Choroid plexus epithelial cell (primary cell): ENCODE measurements around the gene HMG20B.
"Not testable (repeated sequence)": the region's sequence is repeated elsewhere in the genome, so short reads cannot be mapped to it uniquely, and the experiment has no call there.

Experiments used
- DNase-seq: peaks from one replicate; pipeline ENCODE4 v3.0.0-alpha.2; 2010; ENCODE audit warnings: low read depth
- H3K4me3 ChIP-seq: 2 replicates; pipeline ENCODE4 v1.5.1; 2011; ENCODE audit warnings: low read depth, mild to moderate bottlenecking, control low read depth, low read length, moderate library complexity
- TF ChIP-seq, protein P1 (sequence below): conservative IDR thresholded peaks from 2 replicates; pipeline ENCODE4 v1.5.1; 2011; ENCODE audit warnings: low read depth, mild to moderate bottlenecking, control low read depth, inconsistent platforms, low read length, moderate library complexity

HMG20B gene

GRCh38 chr19:3555653-3556422 lies 16.9 kb upstream of the HMG20B start:
- DNase-seq: no peak

GRCh38 chr19:3556423-3556977 lies 16.2 kb upstream of the HMG20B start:
- peak overlapping the region; percentile 88 for H3K4me3 ChIP-seq
- no peak for DNase-seq
- TF ChIP-seq, protein P1, sequence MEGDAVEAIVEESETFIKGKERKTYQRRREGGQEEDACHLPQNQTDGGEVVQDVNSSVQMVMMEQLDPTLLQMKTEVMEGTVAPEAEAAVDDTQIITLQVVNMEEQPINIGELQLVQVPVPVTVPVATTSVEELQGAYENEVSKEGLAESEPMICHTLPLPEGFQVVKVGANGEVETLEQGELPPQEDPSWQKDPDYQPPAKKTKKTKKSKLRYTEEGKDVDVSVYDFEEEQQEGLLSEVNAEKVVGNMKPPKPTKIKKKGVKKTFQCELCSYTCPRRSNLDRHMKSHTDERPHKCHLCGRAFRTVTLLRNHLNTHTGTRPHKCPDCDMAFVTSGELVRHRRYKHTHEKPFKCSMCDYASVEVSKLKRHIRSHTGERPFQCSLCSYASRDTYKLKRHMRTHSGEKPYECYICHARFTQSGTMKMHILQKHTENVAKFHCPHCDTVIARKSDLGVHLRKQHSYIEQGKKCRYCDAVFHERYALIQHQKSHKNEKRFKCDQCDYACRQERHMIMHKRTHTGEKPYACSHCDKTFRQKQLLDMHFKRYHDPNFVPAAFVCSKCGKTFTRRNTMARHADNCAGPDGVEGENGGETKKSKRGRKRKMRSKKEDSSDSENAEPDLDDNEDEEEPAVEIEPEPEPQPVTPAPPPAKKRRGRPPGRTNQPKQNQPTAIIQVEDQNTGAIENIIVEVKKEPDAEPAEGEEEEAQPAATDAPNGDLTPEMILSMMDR: no peak

More at GRCh38 chr19:3555653-3556422, 16.9 kb upstream of the HMG20B start:
- peak overlapping the region; percentile 88 for H3K4me3 ChIP-seq
- TF ChIP-seq, protein P1: no peak

GRCh38 chr19:3556978-3557460 lies 15.7 kb upstream of the HMG20B start:
- H3K4me3 ChIP-seq: peak overlapping the region; percentile 88
- TF ChIP-seq, protein P1: peak; percentile 10
- peak; percentile 47 for DNase-seq

DNA sequence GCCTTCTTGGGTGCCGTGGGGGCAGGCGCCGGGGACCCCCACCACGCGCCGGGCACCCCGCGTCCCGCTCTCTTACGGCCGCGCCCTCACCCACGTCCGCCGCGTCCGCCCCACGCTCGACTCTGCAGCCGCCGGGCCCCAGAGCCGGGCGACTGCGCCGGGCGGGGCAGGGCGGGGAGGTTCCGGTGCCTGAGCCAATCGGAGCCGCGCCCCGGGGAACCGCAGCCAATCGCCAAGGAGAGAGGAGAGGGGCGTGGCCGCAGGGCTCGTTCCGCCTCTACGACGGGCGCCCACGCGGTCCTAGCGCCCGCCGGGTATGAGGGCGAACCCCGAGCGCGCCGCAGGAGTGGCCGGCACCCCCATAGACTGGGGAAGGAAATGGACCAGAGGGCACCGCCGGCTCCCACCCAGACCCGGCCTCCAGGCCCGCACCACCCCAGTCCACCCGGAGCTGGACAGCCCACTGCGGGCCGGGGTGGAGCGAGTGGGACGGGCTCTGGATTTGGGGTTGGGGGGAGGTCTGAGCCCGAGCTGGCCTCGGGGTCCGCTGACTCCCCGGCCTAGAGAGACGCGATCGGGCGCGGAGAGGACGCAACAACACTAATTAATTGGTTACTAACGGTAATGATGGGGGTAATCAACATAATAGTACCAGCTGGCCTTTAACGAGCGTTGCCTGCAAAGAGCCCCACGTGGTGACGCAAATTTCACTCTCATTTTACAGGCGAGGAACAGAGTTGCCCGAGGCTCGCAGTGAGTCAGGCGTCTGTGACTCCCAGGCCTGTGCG lies 15.1 kb upstream of the HMG20B start, which contains the start of gene MFSD12:
TSS of gene MFSD12 (minus strand) at position 126 of the 788 bp plus-strand sequence. CDS start 183 bp downstream, outside the sequence.
- peak; percentile 94 for DNase-seq
- peak within 1 kb of the TSS; percentile 88 for H3K4me3 ChIP-seq
- TF ChIP-seq, protein P1: no peak

GRCh38 chr19:3563709-3564524 lies 8.8 kb upstream of the HMG20B start:
- TF ChIP-seq, protein P1: no peak
- no peak for DNase-seq
- H3K4me3 ChIP-seq: no peak overlapping the region

DNA sequence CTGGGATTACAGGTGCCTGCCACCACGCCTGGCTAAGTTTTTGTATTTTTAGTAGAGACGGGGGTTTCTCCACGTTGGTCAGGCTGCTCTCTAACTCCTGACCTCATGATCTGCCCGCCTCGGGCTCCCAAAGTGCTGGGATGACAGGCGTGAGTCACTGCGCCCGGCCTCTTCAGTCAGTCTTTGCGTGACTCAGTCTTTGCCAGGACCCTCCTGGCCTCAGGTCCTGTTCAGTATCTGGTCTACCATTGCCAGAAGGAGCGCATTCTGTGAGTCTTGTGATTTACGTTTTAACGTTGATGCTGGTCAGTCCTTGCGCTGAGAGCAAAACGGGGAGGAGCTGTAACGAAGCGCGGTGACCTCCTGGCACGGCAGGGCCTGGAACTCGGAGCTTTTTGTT lies 7.6 kb upstream of the HMG20B start:
- peak; percentile 72 for DNase-seq
- TF ChIP-seq, protein P1: no peak
- no peak overlapping the region for H3K4me3 ChIP-seq

- not testable (repeated sequence) for DNase-seq
Observed at GRCh38 chr19:3570042-3570441, 2.7 kb upstream of the HMG20B start.

More at GRCh38 chr19:3570042-3570441, 2.7 kb upstream of the HMG20B start:
- H3K4me3 ChIP-seq: not testable (repeated sequence)
